ENCODE results near the gene SOCS3.
"Not testable (repeated sequence)": the region's sequence is repeated elsewhere in the genome, so short reads cannot be mapped to it uniquely, and the experiment has no call there.

Gene SOCS3

DNA sequence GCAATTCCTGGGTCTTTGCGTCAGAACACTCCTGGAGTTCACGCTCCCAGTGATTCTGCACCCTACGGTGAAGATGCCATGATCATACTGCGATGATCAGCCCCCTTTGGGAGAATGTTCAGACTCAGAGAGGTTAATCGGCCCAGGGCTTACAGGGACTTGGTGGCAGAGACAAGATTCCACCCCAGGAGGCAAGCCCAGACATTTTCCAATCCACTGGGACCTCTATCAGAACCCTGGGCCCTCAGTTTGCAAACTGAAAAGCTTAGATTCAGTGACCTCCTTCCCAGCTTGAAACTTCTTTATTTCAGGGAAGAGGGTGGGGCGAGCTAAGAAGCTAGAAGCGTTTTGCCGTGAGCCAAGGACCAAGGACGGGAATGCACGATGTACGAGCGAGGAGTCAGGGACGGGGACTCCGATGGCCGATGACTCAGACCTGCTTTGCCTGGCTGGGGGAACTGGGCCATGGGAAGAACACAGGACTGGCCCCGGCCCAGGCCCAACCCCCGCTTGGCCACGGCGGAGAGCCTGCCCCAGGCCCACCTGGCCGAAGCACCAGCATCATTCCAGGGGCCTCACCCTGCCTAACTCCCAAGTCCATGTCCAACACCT is 34.7 kb downstream of the SOCS3 start:
- DNase-seq = no peak

DNA sequence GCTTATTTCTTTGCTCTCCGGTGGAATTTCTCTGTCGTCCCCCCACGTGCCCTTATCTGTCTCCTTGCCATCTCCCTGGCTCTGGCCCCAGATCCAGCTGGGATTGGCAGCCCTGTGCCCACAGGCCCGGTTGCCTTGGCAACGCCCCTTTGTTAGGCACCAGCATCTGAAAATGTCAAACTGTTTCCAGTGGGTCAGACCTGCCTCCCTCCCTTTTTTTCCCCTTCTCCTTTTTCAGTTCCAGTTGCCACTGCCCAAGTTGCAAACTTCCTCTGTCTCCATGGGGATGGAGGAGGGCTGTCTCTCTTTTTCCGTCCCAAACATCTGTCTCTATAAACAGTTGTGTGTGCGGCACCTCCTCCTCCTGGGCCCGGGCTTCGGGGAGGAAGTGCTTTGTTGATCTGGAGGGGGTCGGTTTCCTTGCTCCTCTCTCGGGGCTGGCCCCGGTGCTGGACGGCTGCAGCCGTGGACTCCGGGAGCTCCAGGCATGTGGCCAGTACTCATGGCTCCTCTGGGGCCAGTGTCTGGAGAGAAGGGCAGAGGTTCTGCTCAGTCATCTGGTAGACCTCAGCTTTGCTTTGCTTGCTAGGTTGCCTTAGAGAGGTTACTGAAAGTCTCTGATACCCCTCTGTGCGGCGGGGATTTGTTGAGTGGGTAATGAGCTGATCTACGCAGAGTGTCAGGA is 35.3 kb downstream of the SOCS3 start:
- no peak for DNase-seq

DNA sequence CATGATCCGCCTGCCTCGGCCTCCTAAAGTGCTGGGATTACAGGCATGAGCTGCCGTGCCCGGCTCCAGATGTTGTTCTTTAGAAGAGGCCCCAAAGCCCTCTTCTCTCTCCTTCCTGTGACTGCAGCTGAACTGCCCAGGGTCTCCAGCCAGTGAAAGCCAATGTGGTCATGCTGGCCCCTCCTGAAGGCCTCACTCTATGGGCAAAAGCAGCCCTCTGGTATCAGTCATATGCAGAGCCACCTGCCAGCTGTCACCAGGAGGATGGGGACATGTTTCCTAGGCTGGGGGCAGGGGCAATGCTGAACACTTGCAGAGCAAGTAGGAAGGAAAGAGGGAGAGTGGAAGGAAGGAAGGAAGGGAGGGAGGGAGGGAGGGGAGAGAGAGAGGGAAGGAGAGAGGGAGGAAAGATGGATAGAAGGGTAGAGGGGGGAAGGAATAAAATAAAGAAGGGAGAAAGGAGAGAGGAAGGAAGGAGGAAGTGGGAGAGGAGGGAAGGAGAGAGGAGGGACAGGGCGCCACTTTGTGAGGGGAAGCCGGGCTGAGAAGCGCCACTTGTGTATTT is 36.0 kb downstream of the SOCS3 start:
- no peak for DNase-seq

DNA sequence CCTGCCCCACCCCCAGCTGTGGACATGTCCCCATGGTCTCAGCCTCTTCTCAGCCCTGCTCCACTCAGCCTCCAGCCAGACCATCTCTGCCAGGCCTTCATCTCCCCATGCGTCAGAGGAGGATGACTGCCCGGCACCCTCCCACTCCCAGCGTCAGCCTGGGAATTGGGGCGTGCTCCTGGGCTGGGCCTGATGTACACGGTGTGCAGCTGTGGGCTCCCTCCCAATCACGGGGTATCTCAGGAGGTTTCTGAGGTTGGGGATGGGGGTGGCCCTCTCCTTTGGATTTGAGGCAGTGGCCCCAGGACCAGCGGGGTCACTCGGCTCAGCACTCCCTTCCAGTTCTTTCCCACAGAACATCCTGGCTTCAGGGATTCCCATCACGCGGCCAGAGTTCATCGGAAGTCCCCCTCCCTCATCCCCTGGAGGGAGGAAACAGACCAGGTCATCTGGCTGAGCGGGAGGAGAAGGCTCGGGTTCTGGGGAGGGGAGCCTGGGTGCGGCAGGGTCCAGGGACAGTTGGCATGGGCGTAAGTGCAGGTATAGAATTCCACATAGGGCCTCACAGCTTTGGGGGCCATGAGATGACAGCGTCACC is 36.9 kb downstream of the SOCS3 start:
- no peak for DNase-seq

DNA sequence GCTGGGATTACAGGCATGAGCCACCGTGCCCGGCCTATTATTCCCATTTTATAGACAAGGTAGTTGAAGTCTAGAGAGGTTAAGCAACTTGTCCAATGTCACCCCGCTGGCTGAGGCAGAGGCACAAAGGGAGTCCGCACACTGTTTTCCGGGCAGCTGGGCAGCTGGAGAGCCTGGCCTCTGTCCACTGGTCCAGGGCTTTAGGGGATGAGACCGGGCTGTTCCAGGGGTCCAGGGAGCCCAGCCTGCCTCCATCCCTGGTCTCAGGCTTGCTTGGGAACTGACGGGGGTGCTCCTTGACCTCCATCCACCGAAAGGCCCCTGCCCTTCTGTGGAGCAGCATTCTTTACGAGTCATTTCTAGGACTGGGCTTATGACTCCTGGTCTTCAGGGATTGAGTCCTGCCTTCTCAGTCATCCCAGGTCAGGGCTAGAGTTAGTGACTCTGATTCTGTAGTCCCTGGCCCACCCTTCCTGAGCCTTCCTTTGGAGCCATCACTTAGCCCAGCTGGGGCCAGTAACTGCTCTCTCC is 37.5 kb downstream of the SOCS3 start:
- DNase-seq = no peak

DNA sequence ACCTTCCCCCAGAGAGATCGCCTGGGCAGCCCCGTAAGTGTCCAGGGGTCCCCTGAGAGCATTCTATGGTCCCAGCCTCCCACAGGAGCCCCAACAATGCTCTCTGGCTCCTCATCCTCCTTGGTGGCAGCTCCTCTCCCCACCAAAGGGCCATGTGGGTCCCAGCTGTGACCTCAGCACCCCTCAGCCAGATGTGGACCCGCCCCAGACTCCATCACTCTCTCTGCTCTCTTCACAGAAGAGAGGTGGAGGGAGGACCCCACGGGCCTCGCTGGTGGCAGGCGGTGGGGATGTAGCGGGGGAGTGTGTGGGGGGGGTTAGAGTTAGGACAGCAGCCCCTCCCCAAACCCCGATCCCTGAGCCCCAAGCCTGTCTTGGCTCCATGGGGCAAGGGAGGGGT is 41.0 kb downstream of the SOCS3 start:
- DNase-seq = no peak

DNA sequence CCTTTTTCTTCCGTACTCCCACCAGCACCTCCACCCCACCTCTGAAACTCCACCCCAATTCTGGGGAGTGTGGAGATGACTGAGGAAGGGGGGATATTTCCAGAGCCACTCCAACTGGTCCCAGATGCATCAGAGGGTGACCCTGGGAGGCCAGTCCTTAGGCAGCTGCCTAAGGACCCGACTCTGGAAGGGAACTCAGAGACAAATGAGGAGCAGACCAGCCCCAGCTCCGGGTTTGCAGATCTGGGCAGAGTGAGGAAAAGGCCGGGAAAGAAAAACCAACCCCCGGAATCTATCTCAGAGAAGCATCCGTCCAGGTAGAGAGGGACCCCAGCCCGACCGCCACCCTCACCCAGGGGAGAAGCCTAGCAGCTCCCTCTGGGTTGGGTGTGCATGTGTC is 41.5 kb downstream of the SOCS3 start:
- no peak for DNase-seq

DNA sequence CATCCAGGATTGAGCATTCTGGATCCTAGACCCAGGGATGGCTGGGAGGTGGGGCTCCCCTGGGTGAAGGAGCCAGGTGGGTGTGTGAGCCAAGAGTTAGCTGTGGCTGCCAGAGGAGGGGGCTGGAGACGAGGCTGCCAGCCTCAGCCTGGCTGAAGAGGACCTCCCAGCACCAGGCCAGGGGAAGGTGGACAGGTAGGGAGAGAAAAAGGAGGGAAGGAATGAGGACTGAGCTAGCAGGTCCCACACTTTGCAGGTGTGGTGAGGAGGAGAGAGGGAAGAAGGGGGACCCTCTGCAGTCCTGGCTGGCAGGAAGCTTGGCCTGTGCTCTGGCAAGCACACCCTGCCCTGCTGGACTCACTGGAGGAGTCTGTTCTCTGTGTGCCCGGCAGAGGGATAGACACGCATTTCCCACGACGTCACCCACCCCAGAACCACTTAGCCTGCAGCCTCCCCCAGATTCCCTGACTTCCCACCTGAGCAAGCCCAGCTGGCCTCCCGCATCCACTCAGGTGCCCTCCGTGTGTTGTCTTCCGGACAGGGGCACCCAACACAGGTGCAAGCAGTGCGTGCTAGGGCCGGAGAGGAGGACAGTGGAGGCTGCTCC is 42.0 kb downstream of the SOCS3 start:
- DNase-seq = no peak

DNA sequence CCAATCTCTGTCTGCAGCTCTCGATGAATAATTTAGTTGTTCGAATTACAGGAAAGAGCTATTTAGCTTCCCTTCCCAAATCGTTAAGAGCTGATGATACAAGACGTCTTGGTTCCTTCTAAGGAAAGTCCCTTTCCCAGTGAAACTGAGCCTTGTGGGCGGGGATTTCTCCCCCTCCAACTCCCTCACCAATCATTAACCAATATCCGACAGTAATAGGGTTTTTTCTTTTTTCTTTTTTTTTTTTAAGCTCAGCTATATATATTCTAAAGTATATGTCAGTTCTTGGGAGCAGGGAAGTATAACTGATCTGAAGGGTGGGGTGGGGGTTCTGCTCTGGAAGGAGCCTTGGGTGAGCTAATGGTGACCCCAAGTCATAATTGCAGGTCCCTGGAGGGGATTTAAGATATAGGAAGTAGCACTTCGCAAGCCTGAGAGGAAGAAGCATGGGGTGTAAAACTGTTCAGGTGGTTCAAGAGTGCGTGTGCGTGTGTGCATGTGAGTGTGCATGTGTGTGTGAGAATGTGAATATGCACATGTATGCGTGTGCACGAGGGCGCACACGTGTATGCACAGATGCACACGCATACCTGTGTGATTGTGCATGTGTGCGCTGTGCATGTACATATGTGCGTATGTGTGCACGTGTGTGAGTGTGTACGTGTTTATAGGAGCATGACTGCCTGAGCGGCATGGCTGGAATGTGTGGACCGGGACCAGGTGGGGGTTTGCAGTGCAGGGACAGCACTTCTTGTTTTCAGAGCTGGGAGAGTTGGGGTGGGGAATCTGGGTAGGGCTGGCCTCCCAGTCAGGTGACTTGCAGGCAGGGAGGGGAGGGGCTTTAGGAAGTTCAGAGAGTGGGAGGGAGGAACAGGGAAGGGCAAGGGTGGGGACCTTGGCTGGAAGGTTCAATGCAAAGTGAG is 42.7 kb downstream of the SOCS3 start:
- no peak for DNase-seq

DNA sequence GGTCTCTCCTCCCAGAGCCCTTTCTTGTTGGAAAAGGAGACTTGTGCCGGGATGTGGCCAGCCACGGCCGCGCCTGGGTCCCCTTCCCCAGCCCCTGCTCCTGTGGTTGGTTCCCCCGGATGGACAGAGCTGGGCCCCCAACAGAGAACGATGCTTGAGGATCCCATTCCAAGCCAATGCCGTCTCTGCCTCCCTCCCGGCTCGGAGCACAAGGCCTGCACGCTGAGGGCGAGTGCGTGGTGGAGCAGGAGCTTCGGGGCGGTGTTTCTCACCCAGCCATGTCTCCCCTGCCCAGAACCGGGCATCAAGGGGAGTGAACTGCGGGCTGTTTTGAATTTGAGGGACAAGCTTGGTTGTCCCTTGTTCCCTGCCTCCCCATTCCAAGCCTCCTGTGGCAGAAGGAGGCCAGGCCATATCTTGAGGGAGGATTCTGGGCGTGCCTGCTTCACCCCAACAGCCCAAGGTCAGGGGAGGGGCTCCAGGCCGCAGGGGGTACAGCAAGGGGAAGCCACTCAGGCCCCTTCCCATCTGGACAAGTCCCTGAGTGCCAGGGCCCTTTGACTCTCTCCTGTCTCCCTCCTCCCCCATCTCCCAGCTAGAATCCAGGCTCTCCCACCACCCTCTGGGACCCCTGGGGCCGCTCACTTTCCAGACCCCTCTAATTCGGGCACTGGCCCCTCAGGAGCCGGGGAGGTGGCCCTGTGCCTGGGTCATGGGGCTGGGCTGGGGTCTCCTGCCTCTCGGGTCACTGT is 43.6 kb downstream of the SOCS3 start:
- no peak for DNase-seq

DNA sequence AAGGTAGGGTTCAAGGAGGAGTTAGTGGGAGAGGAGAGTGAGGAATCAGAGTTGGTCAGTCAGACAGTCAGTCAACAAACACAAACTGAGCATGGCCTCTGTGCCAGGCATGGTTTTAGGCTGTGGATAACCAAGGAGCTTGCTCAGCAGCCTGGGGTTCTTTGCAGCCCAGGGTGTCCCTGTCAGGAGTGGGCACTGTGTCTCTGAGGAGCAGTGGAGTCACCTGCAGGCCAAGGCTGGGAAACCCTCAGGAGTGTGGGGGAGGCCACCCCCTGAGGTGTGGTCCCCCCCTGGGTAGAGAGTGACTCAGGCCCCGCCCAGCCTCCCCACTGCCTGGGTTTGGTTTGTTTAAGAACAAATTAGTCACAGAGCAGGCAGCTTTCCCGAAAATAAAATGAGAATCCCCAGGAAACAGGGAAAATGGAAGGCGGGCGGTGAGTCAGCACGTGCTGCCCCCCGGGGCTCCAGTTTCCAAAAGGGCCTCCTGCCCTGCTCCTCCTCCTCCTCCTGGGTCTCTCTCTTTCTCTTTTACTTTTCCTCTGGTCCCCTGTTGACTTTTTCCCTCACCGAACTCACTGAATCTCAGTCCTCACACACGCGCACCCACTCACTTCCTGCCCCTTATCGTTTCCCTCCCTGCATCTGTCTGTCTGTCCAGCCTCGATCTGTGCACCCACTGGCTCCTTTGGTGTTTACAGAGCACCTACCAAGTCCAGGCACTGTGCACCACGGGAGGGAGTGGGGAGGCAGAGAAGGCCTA is 44.3 kb downstream of the SOCS3 start:
- DNase-seq = peak; percentile 59

DNA sequence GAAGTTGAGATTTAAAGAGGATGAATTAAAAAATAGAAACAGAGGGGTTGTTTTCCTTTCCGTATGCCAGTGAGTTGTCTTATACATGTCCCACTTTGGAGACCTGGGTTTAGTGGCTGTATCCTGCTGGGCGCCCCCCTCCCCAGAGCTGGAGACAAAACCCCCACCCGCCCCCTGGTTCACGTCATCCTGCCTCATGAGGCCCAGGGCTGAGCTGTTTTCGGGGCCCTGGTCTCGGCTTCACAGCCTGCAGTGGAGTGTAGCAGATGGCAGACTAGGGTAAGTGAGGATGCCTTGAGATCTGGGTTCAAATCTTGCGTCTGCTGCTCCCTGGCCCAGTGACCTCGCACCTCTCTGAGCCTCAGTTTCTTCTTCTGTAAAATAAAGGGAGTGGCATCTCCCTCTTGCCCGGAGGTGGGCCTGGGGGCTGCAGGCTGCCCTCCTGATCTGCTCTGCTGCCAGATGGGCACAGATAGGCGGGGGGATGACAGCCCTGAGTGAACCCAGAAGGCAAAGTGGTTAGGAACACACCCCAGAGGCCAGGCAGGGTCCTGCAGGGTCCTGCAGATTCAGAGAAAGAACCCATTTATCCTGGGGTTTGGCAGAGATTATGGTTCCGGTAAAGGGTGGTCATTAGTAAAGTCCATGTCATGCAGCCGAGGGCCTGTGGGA is 45.1 kb downstream of the SOCS3 start:
- no peak for DNase-seq

DNA sequence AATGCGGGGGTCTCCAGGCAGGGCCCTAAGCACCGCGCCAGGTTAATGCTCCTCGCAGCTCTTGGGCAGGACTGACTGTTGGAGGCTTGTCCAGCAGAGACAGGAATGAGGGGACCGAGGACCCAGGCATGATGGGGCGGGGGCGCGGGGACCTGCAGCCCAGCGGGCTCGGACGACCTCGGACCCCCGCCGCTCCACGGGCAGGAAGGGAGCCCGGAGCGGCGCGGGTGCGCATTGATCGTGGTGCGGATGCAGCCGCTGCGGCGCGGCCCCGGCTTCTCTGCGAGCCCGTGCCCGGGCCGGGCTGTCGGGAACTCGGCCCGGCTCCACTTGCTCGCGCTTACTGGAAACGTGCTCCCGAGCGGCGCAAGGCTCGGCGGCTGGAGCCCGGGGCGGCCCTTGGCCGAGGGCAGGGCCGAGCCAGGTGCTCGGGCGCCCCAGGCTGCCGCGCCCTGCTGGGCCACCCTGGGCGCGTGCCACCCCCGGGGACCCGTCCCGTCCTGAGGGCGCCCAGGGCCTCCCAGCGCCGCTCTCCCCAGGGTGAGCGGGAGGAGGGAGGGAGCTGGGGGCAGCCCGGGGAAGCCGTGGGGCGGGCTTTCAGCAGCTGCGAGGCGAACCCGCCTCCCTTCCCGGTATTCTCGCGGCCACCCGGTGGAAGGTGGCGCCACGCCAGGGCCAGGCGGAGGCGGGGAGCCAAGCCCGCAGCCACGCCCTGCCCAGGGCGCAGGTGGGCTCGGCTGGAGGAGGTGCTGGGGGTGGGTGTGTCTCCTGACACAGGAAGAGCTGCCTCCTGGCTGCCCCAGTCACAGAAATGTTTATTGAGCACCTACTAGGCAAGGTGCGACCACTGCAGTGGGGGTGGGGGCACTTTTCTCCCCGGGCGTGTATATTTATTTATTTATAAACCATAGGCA is 45.9 kb downstream of the SOCS3 start:
- peak; percentile 49 for DNase-seq

DNA sequence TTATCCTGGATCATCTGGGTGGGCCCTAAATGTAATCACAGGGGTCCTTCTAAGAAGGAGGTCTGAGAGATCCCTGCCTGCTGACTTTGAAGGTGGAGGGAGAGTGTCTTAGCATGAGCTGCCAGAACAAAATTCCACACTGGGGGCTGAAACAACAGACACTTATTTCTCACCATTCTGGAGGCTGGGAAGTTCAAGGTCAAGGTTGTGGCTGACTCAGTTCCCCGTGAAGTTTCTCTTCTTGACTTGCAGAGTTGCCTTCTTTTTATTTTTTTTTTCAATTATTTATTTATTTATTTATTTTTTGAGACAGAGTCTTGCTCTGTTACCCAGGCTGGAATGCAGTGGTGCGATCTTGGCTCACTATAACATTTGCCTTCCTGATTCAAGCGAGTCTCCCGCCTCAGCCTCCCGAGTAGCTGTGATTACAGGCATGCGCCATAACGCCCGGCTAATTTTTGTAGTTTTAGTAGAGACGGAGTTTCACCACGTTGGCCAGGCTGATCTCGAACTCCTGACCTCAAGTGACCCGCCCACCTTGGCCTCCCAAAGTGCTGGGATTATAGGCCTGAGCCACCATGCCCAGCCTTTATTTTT is 50.1 kb downstream of the SOCS3 start:
- not testable (repeated sequence) for DNase-seq

DNA sequence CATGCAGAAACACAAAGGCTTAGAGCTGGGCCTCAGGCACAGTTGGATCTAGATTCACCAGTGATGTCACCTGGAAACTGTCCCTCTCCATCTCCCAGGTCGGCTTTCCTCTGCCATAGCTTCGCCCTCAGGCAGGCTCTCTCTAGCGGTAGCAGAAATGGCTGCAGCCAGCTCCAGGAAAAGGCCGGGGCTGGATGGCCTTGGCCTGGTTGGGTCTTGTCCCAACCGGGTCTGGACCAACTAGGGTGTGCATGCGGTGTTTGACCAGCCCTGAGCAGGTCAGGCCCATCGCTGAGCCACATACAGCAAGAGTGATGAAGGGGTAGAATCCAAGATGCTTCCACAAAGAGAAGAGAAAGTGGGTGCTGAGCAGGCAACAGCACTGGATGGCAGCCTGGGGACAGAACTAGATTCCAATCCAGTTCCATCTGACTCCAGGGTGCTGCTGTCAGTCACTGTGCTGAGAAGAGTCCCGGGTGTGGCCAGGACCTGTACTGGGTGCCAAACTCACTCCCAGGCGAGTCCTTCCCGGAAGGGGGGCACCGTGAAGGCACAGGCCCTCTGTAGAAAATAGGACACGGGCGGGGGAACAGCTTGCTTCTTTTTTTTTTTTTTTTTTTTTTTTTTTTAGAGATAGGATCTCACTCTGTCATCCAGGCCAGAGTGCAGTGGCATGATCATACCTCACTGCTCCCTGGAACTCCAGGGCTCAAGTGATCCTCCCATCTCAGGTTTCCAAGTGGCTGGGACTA is 51.8 kb downstream of the SOCS3 start:
- DNase-seq = no peak

DNA sequence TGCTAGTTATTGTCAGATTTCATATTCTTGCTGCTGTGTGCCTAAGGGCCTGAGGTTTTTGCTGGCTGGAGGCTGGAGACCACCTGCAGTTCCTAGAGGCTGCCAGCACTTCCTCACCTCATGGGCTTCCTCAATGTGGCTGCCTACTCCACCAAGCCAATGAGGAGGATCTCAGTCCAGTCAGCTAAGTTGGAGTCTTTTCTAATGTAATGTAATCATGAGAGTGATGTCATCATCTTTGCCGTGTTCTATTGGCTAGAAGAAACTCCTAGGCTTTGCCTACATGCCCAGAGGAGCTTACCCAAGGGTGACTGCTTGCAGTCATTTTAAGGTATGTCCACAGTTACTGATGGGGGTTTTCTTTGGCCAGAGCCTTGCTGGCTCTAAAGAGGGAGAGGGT is 53.0 kb downstream of the SOCS3 start:
- no peak for DNase-seq
